AG04450 (cell line): Measurements from ENCODE around the gene PAQR4. TPM values are rescaled to one million over a fixed set of nuclear protein-coding genes. Genes with fewer than 3 reads are reported as not detected.

Source experiments
- CTCF ChIA-PET: fragments of 300-600, 350-600 bp; formaldehyde crosslinking; extraction: SDS; loops from one replicate; lab custom pipeline; 2022; ENCODE audit warnings: antibody characterized with exemption, inconsistent platforms; lab: Charles Lee
- POLR2A ChIA-PET: fragments of 350-600 bp; formaldehyde crosslinking; extraction: SDS; loops from one replicate; lab custom pipeline; 2021; ENCODE audit warnings: antibody characterized with exemption, inconsistent platforms; lab: Yijun Ruan, JAX
- DNase-seq: peaks from one replicate; pipeline ENCODE4 v3.0.0-alpha.2; 2011; ENCODE audit warnings: low read depth, low spot score
- H3K27ac ChIP-seq: one replicate; pipeline ENCODE4 v1.5.1; 2012; ENCODE audit warnings: low read depth, low read length, control low read depth
- H3K27me3 ChIP-seq: one replicate; pipeline ENCODE4 v1.6.0; 2012; ENCODE audit warnings: low read length; ENCODE audit not compliant: control insufficient read depth, insufficient read depth
- H3K4me3 ChIP-seq: 2 replicates; pipeline ENCODE4 v1.5.1; 2011; ENCODE audit warnings: mild to moderate bottlenecking, low read depth, low read length, control low read depth
- H3K9me3 ChIP-seq: 2 replicates; pipeline ENCODE4 v1.5.1; 2012; ENCODE audit warnings: low read length; ENCODE audit not compliant: control insufficient read depth, insufficient read depth
- CTCF ChIP-seq: IDR thresholded peaks from 2 replicates; pipeline ENCODE4 v1.5.1; 2011; ENCODE audit warnings: low read depth, low read length, control low read depth, inconsistent platforms
- polyA plus RNA-seq: library from polyadenylated mRNA; depleted of rRNA; stranded (reverse); fragments of >200 nt; gene quantifications from 2 replicates; pipeline ENCODE4 v1.2.3, GENCODE V29; 2011

The PAQR4 gene
- polyA plus RNA-seq, 1 experiment = 1.2 TPM

GRCh38 chr16:2954656-2955381, 14.3 kb upstream of the PAQR4 start:
- no peak for DNase-seq
- ChIA-PET POLR2A (no interaction called here), CTCF (no interaction called here)
- Histone ChIP-seq H3K27ac (no peak overlapping the region), H3K27me3 (peaks cover 30% of the 10 kb centered on the region), H3K4me3 (no peak overlapping the region), H3K9me3 (no peaks in the 10 kb centered on the region; the same call in 1 of the 2 replicates)
- TF ChIP-seq CTCF = no peak

GRCh38 chr16:2955438-2955778, 13.7 kb upstream of the PAQR4 start:
- ChIA-PET POLR2A (no interaction called here), CTCF (no interaction called here)
- Histone ChIP-seq H3K9me3 (no peaks in the 10 kb centered on the region; the same call in 1 of the 2 replicates), H3K27ac (no peak overlapping the region), H3K4me3 (no peak overlapping the region), H3K27me3 (peaks cover 30% of the 10 kb centered on the region)
- TF ChIP-seq CTCF = no peak
- DNase-seq = no peak

GRCh38 chr16:2955779-2956578, 13.2 kb upstream of the PAQR4 start:
- no peak overlapping the region for H3K4me3 ChIP-seq
- no peak for DNase-seq
- peaks cover 30% of the 10 kb centered on the region for H3K27me3 ChIP-seq
- no peak overlapping the region for H3K27ac ChIP-seq
- ChIA-PET POLR2A (no interaction called here), CTCF (interaction anchor here (0.9 kb wide), 1 partner anchor 29 kb away, joined by 3 read pairs; no protein-coding TSS in a partner anchor)
- no peaks in the 10 kb centered on the region; the same call in 1 of the 2 replicates for H3K9me3 ChIP-seq
- TF ChIP-seq CTCF = no peak

- TF ChIP-seq CTCF = no peak
- peaks cover 30% of the 10 kb centered on the region for H3K27me3 ChIP-seq
- H3K9me3 ChIP-seq = no peaks in the 10 kb centered on the region; the same call in 1 of the 2 replicates
- DNase-seq = no peak
- ChIA-PET CTCF (interaction anchor here (0.9 kb wide), 1 partner anchor 30 kb away, joined by 3 read pairs; no protein-coding TSS in a partner anchor), POLR2A (no interaction called here)
- H3K4me3 ChIP-seq = no peak overlapping the region
- H3K27ac ChIP-seq = no peak overlapping the region
Measured at GRCh38 chr16:2956579-2956956, 12.6 kb upstream of the PAQR4 start.
